Ovary (tissue), 3 donors: ENCODE data around the gene HLTF.

ENCODE experiments used
- CTCF ChIP-seq, 3 donors: fragments of 450-650 bp in 2 of 3; fragments of 200-600 bp in 1 of 3; IDR thresholded peaks; one replicate each; pipeline versions ENCODE4 v1.5.1 to v1.8.0; 2016 to 2022; ENCODE audit warnings: antibody characterized with exemption in 3 of 3, mild to moderate bottlenecking in 1 of 3
- POLR2A ChIP-seq: fragments of 450-650 bp; IDR thresholded peaks from one replicate; pipeline ENCODE4 v1.6.1; 2017; ENCODE audit warnings: antibody characterized with exemption, mild to moderate bottlenecking, moderate library complexity
- donor health status: DM: no; HTN: no; CAD: no.

GRCh38 chr3:149087208-149087607 lies 875 bp upstream of the HLTF start:
- TF ChIP-seq POLR2A (no peak), CTCF (IDR thresholded peaks at IDR 0.05) (no peak)
